A673 (cell line): Measurements from ENCODE around the gene BGN.

Experiments
- EZH2 ChIP-seq: fragments of 200-600 bp; sonication (generic); IDR thresholded peaks from 2 replicates; pipeline ENCODE4 v1.6.1; 2017; ENCODE audit warnings: borderline replicate concordance, low read depth, mild to moderate bottlenecking, mixed read lengths, antibody characterized with exemption, low read length; ENCODE audit not compliant: poor library complexity, severe bottlenecking
- TF ChIP-seq, protein P1 (sequence below): fragments of 300-800, 200-600 bp; sonication (generic); conservative IDR thresholded peaks from 2 replicates; pipeline ENCODE4 v1.5.1; 2017; ENCODE audit warnings: low read depth, mild to moderate bottlenecking, antibody characterized with exemption, low read length, moderate library complexity, mixed read lengths

GRCh38 chrX:153520287-153520917, 25.6 kb downstream of the BGN start:
- TF ChIP-seq, protein P1, sequence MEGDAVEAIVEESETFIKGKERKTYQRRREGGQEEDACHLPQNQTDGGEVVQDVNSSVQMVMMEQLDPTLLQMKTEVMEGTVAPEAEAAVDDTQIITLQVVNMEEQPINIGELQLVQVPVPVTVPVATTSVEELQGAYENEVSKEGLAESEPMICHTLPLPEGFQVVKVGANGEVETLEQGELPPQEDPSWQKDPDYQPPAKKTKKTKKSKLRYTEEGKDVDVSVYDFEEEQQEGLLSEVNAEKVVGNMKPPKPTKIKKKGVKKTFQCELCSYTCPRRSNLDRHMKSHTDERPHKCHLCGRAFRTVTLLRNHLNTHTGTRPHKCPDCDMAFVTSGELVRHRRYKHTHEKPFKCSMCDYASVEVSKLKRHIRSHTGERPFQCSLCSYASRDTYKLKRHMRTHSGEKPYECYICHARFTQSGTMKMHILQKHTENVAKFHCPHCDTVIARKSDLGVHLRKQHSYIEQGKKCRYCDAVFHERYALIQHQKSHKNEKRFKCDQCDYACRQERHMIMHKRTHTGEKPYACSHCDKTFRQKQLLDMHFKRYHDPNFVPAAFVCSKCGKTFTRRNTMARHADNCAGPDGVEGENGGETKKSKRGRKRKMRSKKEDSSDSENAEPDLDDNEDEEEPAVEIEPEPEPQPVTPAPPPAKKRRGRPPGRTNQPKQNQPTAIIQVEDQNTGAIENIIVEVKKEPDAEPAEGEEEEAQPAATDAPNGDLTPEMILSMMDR = no peak
- no peak for TF ChIP-seq EZH2
